ENCODE measurements around the gene CD1C.

DNA sequence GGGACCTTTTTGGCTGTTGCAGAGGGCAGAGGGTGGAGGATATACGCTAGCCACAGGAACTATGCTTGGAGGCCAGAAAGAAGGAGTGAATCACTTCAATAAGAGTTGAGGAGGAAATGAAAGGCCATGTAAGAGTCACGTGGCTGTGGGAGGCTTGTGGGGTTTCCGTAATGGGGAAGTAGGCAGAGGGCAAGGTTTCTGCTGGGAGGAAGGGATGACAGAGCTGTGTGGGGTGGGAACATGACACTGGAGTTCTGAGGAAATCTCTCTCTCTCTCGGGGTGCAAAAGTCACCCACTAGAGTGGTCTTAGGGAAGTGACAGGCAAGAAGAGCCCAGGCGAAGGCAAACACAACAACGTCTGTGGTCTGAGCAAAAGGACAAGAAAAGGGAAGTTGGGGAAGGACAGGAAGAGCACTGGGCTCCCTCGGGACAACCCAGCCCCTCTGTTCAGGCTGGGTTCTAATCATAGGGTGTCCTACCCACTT, 3.9 kb upstream of the CD1C start:
- TF ChIP-seq GATA3 (IDR thresholded peaks at IDR 0.05; ENCODE audit: low read depth, low read length) (no peak), GATA2 (IDR thresholded peaks at IDR 0.05; ENCODE audit: low read depth, low read length) (no peak)
